Measurements from ENCODE around the gene EIF2AK3.

DNA sequence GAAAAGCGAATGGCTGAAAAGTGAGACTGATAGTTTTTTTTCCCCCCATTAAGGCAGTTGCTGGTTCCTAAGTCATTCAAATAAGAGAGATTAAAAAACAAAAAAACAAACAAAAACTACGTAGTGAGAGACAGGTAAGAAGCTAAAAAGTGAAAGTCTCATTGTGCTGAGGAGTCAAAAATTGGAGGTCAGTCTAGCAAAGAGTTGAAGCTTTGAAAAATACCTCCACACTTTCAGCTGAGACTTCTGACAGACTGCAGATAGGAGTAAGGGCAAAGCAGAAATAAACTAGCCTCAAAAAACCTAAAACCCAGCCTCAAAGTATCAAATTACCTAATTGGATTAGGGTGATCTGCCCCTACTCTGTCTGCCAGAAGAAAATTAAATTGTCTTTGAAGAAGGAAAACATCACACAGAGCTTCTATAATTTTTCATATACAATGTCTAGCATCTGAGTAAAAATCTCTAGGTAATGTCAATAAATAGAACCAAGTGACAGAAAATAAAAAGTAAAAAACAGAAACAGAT lies 10.9 kb upstream of the EIF2AK3 start:
- TF ChIP-seq POLR2AphosphoS5 (IDR thresholded peaks at IDR 0.05; ENCODE audit: low read depth, low read length) (no peak), POLR2A (IDR thresholded peaks at IDR 0.05; ENCODE audit: low read depth, low read length) (no peak), SPI1 (IDR thresholded peaks at IDR 0.05; ENCODE audit: low read depth, low read length) (no peak), TAF1 (IDR thresholded peaks at IDR 0.05; ENCODE audit: low read depth, low read length) (no peak)
